ENCODE results near the gene EPN2.
A peak's percentile ranks its signal among the peaks of the same experiment; 100 is the strongest.

Gene EPN2

GRCh38 chr17:19294443-19294842 lies 57.3 kb downstream of the EPN2 start:
- DNase-seq (ENCODE audit: low read depth in 2 of 2) = no peak

GRCh38 chr17:19295473-19296135 lies 58.4 kb downstream of the EPN2 start:
- DNase-seq (ENCODE audit: low read depth in 2 of 2) = no peak

DNA sequence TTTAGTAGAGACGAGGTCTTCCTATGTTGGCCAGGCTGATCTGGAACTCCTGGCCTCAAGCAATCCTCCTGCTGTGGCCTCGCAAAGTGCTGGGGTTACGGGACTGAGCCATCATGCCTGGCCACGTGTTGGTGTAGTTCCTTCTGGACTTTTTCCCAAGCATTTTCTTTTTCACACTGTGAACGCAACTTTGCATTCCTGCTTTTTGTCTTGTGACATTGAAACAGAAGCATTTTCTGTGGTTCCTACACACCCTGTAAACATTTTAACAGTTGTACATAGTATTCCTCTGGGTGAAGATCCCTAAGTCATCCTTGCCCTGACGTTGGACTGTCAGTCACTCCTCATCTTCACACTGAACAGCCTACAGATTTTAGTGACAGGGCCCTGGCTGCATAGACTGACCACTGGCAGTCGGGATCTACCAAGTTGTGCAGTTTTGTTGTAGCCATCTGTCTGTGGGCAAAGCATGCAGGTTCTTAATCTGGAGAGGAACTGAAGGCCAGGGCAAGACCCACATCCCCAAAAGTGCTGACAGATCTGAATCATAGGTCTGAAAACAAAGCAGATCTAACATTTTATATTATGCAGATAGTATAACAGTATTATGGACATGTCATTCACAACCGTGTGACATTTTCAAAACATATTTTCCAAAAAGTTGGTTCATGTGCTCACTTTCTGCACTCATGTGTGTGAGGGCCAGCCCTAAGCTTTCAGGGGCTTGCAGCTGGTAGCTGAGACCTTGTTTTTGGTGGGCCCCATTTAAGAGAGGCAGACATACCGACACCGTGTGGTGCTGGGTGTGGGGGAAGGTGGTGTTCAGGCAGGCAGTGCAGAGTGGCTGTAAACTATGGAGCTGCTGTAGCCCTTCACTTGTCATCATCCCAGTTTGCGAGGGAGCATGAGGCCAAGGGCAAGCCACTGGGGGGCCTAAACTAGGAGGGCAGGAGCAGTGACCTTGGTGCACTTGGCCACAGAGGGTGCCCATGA lies 59.9 kb downstream of the EPN2 start:
- DNase-seq (ENCODE audit: low read depth in 2 of 2) = no peak

GRCh38 chr17:19298569-19299213 lies 61.5 kb downstream of the EPN2 start:
- DNase-seq (ENCODE audit: low read depth in 2 of 2) = no peak

GRCh38 chr17:19299214-19299747 lies 62.1 kb downstream of the EPN2 start:
- DNase-seq (ENCODE audit: low read depth in 2 of 2) = no peak

GRCh38 chr17:19299866-19300265 lies 62.7 kb downstream of the EPN2 start:
- DNase-seq (ENCODE audit: low read depth in 2 of 2) = no peak

DNA sequence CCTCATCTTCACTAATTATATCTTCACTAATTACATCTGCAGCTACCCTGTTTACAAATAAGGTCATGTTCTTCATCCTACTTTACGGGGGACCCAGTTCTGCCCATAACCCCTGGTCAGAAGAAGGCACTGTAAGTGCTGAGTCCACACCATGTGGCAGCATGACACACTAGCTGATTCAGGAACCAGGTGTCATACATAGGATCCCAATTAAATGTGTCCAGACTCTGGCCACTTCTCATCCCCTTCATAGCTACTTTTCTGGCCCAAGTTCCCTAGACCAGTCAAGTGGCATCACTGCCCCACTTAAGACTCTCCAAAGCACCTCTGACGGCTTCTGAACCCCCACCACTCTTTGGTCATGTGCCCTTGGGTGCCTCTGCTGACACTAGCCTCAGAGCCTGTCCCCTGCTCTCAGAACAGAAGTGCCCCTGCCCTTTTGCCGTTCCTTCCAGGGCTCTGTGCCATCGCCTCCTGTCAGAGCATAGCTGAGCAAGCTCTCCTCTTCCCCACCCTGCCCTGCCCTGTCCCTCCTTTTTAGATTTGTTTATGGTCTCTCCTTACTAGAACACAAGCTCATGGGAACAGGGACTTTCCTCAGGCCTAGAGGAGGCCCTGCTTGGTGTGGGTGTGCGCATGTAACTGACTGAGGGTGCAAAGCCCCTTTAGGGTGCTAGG lies 64.2 kb downstream of the EPN2 start:
- DNase-seq (ENCODE audit: low read depth in 2 of 2) = no peak

- DNase-seq (ENCODE audit: low read depth in 2 of 2) = no peak
These were observed 64.8 kb downstream of the EPN2 start for GRCh38 chr17:19301973-19302372.

GRCh38 chr17:19302791-19303331 lies 65.7 kb downstream of the EPN2 start:
- no peak for DNase-seq (ENCODE audit: low read depth in 2 of 2)

DNA sequence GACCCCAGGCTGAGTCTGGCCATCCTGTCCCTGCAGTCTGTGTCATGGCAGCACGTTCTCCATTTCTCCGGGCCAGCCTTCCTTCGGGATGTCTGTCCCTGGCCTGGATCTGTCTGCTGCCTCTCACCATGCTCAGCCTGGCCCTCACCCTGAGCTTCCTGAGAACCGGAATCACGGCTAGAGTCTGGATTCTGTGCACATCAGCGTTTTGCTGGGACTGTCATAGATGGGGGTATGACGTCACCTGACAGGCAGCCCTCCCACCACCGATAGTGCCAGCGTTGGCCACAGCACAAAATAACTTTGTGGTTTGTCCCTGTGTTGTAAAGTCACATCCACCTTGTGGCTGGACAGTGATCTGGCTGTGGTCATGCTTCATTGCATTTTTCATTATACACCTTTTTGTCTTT lies 66.2 kb downstream of the EPN2 start:
- no peak for DNase-seq (ENCODE audit: low read depth in 2 of 2)

GRCh38 chr17:19304209-19304608 lies 67.0 kb downstream of the EPN2 start:
- no peak for DNase-seq (ENCODE audit: low read depth in 2 of 2)

- no peak for DNase-seq (ENCODE audit: low read depth in 2 of 2)
These were observed 67.6 kb downstream of the EPN2 start for GRCh38 chr17:19304751-19305150.

- no peak for DNase-seq (ENCODE audit: low read depth in 2 of 2)
These were observed 68.1 kb downstream of the EPN2 start for GRCh38 chr17:19305256-19305655.

DNA sequence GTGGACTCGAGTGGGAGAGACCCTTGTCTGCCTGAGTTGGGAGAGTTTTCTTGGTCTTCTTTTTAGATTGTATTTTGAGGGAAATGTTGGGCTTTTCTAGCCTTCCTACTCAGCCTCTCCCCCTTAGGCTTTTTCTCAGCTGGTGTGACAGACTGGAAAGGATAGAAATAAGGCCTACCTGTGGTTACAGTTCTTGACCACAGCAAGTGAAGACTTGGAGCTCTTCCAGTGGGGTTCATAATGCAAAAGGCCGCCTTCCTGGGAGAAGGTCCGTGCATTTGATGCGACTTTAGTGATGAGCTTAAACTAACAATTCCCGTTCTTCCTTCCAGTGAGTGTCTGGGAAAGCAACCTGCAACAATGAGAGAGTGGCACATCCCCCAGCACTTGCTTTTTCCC lies 68.6 kb downstream of the EPN2 start:
- DNase-seq (ENCODE audit: low read depth in 2 of 2) = no peak

GRCh38 chr17:19306160-19307111 lies 69.3 kb downstream of the EPN2 start:
- DNase-seq (ENCODE audit: low read depth in 2 of 2) = peak in 1 of 2 experiments; percentile 10

- DNase-seq (ENCODE audit: low read depth in 2 of 2) = no peak
These were observed 70.4 kb downstream of the EPN2 start for GRCh38 chr17:19307521-19307920.

DNA sequence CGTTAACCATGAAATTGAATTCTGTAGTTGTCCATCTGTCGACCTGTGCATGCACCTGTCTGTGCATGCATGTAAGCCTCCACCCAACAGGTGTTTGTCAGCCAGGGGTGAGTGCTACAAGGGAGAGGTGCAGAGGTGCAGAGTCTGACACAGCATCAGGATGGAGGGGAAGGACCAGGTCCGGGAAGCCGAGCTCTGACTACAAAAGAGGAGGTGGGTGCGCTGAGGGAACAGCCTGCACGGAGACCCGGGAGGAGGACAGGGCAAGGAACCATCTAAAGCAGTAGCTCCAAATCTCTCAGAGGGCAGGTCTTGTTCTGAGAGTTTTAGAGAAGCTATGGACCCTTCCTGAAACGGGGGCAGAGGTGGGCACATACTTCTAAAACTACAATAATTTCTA lies 71.2 kb downstream of the EPN2 start:
- DNase-seq (ENCODE audit: low read depth in 2 of 2) = no peak

DNA sequence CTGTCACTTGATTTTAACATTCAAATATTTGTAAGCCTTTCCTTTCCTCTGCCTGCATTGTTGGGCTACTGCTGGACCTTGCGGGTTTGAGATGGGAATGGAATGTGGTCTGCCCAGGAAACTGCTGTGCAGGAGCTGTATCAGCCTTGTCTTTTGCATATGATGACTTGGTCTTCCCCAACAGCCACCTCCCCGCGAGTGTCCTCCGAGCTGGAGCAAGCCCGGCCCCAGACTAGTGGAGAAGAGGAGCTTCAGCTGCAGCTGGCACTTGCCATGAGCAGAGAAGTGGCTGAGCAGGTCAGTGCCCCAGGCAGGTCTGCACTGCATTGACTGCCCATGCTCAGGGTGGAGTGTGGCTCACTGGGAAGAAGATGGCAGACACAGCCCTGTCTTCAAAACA lies 72.5 kb downstream of the EPN2 start:
- no peak for DNase-seq (ENCODE audit: low read depth in 2 of 2)

- DNase-seq (ENCODE audit: low read depth in 2 of 2) = no peak
These were observed 73.0 kb downstream of the EPN2 start for GRCh38 chr17:19310151-19310550.

DNA sequence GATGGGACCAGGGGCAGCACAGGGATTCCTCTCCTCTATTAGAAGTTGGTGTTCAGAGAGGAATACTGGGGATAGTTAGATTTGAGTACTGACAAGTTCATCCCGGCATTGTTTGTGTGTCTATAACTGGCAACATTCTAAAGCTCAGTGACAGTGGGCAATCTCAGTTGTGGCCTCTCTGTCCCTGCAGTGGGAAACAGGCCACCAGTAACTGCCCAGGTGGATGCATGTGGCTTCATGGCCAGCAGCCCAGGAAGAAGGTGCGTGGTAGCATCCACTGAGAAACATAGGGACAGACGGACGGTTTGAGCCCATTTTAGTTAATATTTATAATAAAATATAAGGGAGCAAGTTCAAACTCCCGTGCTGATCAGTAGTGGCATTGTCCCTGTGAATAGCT lies 73.8 kb downstream of the EPN2 start:
- no peak for DNase-seq (ENCODE audit: low read depth in 2 of 2)

Measured in stimulated activated CD4-positive, alpha-beta T cell treated with anti-CD3 and anti-CD28 coated beads, Interleukin-12 subunit alpha, Interleukin-12 subunit beta, amount 100 ng/mL, for 24 hours (primary cell).